ENCODE measurements around the gene TOX3. TPM values are rescaled to one million over a fixed set of nuclear protein-coding genes. Genes with fewer than 3 reads are reported as not detected.

The TOX3 gene
- total and polyA plus RNA-seq, 4 donors = 1.3 to 3.5 (median 2.4) TPM

- DNase-seq (ENCODE audit: low spot score) = no peak
- Histone ChIP-seq H3K27ac (ENCODE audit: low read depth in 1 of 2, low read length in 2 of 2) (peak overlapping the region; percentile 48 to 51), H3K9me3 (ENCODE audit: control insufficient read depth in 4 of 4, low read length in 3 of 4) (no peaks in the 10 kb centered on the region), H3K4me3 (ENCODE audit: low read depth in 1 of 3, low read length in 3 of 3) (no peak overlapping the region), H3K36me3 (ENCODE audit: control insufficient read depth in 4 of 4, insufficient read depth in 3 of 4, low read depth in 1 of 4, low read length in 3 of 4) (no peaks in the 10 kb centered on the region), H3K4me1 (ENCODE audit: control insufficient read depth in 4 of 4, insufficient read depth in 4 of 4, low read length in 3 of 4) (peaks cover 7 to 19% (median 13%) of the 10 kb centered on the region in 4 donors), H3K9ac (ENCODE audit: low read depth in 1 of 2, low read length in 2 of 2) (no peak overlapping the region), H3K27me3 (ENCODE audit: control insufficient read depth in 4 of 4, insufficient read depth in 4 of 4, low read length in 3 of 4) (no peaks in the 10 kb centered on the region)
- TF ChIP-seq FOXA2 (IDR thresholded peaks at IDR 0.05) = peak; percentile 56
- TF ChIP-seq JUND (IDR thresholded peaks at IDR 0.05) = peak in 1 of 2 donors; percentile 42
- TF ChIP-seq MAX (IDR thresholded peaks at IDR 0.05) = peak; percentile 55
- peak; percentile 29 for TF ChIP-seq CTCF (IDR thresholded peaks at IDR 0.05; ENCODE audit: low read depth, low read length, missing input control)
- peak; percentile 64 to 75 for TF ChIP-seq RAD21 (IDR thresholded peaks at IDR 0.05)
- peak; percentile 34 to 56 for TF ChIP-seq RXRA (IDR thresholded peaks at IDR 0.05)
- TF ChIP-seq YY1 (IDR thresholded peaks at IDR 0.05) = peak; percentile 2
- TF ChIP-seq NR2F2 (IDR thresholded peaks at IDR 0.05) = no peak
- peak; percentile 59 for TF ChIP-seq REST (IDR thresholded peaks at IDR 0.05)
- TF ChIP-seq HNF4G (IDR thresholded peaks at IDR 0.05) = peak; percentile 8
- peak in 1 of 2 donors; percentile 70 for TF ChIP-seq EGR1 (IDR thresholded peaks at IDR 0.05; ENCODE audit: low read depth in 2 of 2)
- peak in 1 of 2 donors; percentile 54 for TF ChIP-seq GABPA (IDR thresholded peaks at IDR 0.05 in 1 of 2, conservative IDR thresholded peaks at IDR 0.05 in 1 of 2)
- no peak for TF ChIP-seq TAF1 (conservative IDR thresholded peaks at IDR 0.05)
- TF ChIP-seq ZBTB33 (IDR thresholded peaks at IDR 0.05) = peak; percentile 51
- no peak for TF ChIP-seq ATF3 (IDR thresholded peaks at IDR 0.05)
- TF ChIP-seq SP1 (IDR thresholded peaks at IDR 0.05) = peak; percentile 80
- peak; percentile 38 for TF ChIP-seq FOXA1 (IDR thresholded peaks at IDR 0.05)
- TF ChIP-seq HNF4A (conservative IDR thresholded peaks at IDR 0.05) = peak; percentile 40 to 62
- 47% methylated on average over 7 of the region's 7 CpGs for WGBS
Measured at GRCh38 chr16:52573365-52574299, 26.7 kb upstream of the TOX3 start.

All from liver (tissue), 9 donors.